ENCODE data around the gene WDR35.

GRCh38 chr2:19865151-19865550, 124.8 kb downstream of the WDR35 start:
- TF ChIP-seq CTCF (IDR thresholded peaks at IDR 0.05), result no peak
- no peak for TF ChIP-seq POLR2A (IDR thresholded peaks at IDR 0.05)

All from lower leg skin (tissue), 3 donors.